Endometrial microvascular endothelial cells (primary cell): ENCODE data around the gene DPF3. TPM values are rescaled to one million over a fixed set of nuclear protein-coding genes. Genes with fewer than 3 reads are reported as not detected.

Source experiments
- in situ Hi-C: cut with HindIII; loops from 2 replicates; pipeline ENCODE4 v1.10.0; 2017; ENCODE audit warnings: low sequenced_read_pairs, low pct_unique_long_range_greater_than_20kb; ENCODE audit errors: inconsistent ontology term
- total RNA-seq: library from RNA; depleted of rRNA; stranded (reverse); fragments of >200 nt; gene quantifications from one replicate; pipeline ENCODE4 v1.2.3, GENCODE V29; 2015; ENCODE audit errors: inconsistent ontology term

Gene DPF3
- total RNA-seq, 1 donor from 2014 or later: 6.5 TPM

DNA sequence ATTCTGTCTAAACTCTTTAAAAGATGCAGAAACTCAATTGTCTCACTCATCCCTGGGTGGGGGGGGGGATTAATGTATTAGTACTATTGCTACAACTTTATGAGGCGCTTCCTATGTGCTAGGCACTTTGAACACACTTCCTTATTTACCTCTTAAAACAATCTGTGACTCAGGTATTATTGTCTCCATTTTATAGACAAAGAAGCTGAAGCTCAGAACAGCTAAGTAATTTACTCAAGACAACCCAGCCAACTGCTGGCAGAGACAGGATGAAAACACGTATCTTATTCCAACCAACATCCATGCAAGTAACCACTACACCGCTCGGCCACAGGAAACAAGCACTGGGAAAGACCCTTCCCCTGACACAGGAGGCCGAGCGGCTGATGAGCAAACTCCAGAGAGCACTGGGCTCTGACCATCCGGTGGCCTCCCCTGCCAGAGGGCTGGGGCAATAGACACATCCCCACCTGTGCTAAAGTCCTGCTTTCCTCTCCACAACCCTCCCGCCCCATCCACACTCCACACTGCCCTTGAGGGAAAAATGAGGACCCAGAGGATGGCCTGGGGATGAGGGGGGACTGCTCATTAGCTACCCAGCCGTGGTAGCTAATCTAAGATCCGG lies 244.2 kb downstream of the DPF3 start:
- in situ Hi-C loops: no loop called here

DNA sequence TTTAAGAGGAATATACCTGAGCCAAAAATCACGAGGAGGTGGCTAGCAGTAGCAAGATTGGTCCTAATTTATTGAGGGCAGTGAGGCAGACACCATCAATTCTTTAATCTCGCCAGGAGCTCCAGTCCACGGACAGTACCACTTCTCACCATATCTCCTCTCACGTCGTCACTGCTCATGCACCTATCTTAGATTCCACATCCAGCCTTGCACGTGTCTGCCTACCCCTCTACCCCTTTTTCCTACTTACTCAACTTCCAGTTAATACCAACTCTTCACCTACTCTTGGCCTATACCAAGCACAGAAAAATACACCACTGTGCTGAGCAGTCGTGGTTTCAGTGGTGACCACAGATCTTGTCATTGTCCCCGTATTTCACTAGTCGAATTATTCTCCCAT lies 246.1 kb downstream of the DPF3 start:
- in situ Hi-C loops: no loop called here

DNA sequence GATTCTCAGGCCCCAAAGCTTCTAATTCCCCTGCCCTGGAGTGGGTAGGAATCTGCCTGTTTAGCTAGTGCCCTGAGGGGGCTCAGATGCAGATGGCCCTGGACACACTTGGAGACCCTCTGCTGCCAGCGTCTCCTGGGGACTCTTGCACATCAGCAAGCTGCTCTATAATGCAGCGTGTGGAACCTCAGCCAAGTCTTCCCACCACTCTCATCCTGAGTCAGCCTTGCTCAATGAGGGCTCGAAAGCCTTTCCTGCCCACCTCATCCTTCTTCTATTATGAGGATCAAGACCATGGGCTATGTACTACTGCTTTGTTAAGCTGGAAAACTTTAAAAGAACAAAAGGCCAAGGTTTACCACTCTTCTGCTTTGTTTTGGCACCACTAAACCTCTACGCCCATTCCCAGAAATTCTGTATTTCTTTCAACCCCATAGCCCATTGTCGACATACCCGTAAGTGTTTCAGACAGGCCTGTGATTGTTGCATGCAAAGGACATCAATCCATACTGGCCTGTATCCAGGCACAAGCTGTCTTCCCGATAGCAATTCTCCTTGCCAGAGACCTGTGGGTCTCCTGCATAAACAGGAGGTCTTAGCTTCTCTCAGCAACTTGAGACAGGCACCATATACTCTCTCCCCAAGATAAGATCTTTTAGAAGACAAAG lies 246.9 kb downstream of the DPF3 start:
- in situ Hi-C loops: no loop called here

DNA sequence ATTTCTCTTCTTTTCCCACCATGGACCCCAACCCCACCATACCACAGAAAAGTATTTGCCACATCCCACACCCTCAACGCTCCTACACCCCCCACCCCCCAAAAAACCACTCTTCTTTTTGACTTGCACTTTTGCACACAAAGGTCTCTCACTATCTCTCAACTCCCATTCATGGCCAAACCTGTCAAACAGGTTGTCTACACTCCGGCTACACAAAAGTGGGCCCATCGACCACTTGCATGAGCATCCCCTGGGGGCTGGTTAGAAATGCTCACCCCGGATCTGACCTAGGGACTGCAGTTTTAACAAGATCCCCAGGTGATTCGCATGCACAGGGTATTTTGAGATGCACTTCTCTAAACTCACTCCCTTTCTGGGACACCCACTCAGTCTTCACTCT lies 248.2 kb downstream of the DPF3 start:
- in situ Hi-C loops: no loop called here

DNA sequence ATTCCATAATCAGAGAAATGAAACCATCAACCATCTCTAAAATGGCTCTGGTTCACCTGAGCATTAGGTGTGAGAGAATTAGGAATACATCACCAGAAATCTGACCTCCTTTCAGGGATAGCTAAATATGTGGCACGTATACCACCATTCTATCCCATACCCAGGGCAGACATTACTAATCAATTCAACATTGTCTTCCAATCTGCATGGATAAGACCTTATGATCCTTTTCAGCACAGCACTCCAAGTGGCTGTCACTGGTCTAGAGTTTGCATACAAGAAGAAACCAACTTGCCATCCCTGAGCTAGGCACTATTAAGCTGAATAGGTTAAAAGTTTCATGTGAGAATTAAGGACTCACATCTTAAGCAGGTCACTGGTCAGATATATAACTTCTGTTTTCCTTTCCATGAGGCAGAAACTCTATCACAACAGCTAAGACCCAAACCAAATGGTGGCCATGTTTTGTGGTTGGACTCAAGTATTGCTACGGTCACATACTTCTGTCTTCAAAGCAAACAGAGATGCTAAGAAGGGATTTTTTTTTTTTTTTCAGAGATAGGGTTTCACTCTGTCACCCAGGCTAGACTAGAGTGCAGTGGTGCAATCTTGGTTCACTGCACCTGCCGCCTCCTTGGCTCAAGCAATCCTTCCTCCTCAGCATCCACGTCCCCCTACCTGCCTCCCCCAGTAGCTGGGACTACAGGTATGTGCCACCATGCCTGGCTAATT lies 249.0 kb downstream of the DPF3 start:
- in situ Hi-C loops: no loop called here

DNA sequence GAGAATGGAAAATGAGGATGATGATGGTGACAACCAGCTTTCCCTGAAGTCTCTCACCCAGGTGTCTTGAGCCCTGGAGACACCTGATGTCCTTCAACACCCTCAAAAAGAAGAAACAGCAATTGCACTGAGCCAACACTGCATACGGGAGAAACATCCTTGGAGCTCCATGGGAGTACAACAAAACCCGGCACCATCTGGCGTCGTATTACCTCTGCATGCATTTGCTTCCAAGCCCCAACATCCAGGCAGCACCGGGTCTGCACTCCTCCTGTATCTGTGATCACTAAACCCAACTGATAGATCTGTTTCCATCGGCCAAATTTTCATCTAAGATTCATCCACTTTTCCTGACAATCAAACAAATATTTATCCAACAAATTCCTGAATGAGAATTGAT lies 249.9 kb downstream of the DPF3 start:
- in situ Hi-C loops: no loop called here

DNA sequence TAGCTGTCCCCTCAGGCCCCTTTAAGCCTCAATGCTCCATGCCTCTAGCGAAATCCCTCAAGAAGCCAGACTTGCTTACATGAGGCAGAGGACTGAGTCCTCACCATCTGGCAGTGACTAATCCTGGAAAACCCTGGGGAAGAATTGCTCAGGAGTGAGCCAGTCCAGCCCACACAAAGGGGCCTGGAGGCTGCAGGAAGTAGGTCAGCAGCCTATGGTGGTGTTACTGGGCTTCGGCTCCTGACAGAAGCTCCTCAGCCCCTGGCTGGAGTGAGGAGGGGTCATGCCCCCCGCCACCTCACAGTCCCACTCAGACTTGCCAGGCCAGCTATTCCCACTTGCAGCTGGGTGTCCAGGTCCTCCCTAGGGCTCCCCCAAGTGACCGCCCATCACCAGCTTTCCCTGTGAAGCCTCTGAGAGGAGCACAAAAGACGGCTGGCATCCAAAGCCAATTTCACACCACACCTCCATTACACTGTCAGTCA lies 250.5 kb downstream of the DPF3 start:
- in situ Hi-C loops: no loop called here

DNA sequence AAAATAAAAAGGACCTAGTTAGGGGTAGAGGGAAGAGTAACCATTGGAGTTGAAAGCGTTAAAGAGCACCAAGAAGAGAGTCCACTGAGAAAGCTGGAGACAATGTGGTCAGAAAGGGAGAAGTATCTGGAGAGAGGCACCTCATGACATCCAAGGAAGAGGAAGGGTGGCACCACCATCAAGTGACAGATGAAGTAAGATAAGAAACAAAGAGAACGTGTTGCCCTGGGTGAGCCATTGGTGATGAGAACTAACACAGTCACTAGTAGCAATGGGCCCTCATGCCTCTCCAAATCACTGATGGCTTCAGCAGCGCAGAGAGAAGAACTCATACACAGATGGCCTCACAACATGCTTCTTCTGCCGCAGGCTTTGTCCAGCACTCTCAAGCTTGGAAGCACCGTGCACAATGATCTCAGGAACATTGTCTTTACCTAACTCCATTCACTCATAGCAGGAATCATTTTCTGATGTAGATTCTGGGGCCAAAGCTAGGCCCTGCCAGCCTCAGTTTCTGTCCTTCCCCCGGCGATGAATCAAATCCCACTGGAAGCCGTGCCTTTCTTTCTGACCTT lies 252.9 kb downstream of the DPF3 start:
- in situ Hi-C loops: no loop called here

DNA sequence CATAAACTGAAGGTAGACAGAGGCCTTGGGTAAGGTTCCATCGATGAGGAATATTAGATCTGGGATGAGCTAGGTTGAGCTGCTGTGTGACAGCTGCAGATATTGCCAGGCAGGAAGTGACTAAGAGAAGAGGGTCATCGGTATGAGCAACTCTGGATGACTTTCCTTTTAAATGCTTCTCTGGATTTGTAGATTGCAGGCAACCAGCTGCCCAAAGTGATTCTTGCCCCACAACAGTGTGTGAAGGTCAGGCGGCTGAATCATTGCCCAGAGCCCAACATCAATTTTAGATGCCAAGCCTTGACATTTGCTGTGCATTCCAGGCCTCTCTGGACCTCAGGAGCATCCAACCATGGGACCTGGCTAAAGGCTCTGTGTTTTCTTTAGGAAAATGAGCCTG lies 255.9 kb downstream of the DPF3 start:
- in situ Hi-C loops: no loop called here

DNA sequence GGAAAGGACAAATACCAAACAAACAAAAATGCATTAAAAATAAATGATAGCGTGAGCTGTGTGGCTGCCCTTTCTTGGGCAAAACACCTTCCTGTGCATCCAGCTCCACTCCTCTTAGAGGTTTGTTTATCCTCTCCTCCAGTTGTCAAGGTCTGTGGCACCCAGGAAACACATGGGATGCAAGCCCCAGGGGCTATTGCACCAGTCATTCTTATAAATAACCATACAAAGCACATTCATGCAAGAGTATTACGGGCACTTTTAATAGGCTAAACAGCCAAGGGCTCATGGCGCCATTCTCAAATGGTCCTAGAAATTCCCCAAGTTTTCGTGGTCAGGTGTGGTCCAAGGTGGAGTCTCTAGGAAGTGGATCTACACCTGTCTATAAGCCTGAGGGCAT lies 257.0 kb downstream of the DPF3 start:
- in situ Hi-C loops: no loop called here

DNA sequence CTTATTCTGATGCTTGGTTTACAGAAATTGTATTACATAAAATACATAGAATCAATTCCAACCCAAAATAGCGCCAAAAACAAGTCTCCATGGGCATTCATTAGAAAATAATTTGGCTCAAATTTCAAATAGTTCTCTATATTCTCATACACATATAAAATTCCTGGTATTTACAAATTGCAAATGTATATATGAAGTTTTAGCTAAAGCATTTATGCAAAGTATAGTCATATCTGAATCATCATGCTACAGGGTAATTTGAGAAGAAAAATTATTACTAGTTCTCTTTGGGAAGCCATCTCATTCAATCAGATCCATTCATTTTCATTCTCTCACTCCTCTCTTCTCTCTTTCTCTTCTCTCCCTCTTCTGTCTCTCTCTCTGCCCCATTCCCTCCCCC lies 257.8 kb downstream of the DPF3 start:
- in situ Hi-C loops: no loop called here

DNA sequence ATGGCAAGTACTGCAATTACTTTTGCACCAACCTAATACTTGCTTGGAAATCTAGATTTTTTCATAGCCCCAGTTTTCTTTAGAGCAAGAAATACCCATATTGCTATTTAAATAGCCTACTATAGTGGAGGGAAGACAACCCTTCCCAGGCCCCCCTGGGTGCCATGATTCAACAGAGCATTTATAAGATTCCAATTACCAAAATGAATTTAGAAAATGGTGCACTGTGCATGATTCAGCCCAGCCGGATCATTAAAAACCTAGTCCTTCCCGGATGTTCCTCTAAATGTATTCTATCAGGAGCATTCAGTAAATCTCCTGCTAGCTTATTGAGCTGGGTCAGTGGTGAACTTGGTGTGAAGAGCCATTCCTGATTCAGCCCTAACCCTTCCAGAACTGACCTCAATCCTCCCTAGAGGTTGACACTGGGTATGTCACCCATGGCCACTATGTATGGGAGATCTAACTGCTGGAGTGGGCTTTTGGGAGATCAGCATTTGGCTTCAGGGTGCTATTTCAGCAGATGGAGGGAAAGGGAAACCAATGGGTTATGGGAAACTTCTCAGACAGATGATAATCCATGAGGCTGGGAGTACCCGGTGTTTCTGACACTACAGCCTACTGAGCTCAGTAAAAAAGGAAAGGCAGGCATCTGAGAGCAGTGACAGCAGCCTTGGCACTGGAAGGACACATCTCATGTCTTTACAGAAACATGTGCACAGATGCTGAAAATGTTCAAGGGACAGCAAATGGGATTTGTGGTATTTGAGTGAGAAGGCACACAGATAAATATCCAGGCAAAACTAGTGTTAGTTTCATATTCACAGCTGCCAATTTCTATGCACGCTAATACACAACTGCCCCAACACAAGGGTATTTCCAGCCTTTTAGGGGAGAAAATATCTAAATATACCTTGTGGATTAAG lies 258.9 kb downstream of the DPF3 start:
- in situ Hi-C loops: no loop called here

DNA sequence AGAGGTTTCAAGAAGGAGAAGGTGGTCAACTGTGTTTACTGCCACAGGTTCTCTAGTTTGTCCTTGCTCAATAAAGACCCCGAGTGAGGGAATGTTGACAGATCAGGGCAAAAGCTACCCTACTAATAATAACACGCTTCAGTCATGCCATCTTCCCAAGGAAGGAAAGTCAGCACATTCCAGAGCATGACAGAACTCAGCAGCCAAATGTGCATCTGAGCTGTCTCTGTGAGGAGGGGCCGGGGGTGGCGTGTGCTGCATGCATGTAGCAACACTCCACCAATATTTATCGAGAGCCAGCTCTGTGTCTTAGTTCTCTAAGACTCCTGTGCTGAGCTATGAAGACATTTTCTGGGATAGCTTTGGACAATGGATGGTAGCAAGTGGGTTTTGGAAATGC lies 260.4 kb downstream of the DPF3 start:
- in situ Hi-C loops: no loop called here

DNA sequence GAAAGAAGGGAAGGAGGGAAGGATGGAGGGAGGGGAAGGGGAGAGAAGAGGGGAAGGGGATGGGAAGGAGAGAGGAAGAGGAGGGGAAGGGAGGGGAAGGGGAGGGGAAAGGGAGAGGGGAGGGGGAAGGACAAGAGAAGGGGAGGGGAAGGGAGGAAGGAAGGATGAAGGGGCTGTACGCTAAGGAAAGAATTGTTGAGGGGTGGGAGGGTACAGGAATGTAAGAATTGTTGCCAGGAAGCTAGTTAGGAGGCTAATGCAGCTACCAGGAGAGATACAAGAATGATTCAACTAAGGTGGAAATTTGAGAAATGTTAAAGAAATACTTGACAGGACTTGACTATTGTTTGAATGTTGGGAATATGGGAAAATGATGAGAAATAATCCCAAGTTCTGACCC lies 261.2 kb downstream of the DPF3 start:
- in situ Hi-C loops: no loop called here

DNA sequence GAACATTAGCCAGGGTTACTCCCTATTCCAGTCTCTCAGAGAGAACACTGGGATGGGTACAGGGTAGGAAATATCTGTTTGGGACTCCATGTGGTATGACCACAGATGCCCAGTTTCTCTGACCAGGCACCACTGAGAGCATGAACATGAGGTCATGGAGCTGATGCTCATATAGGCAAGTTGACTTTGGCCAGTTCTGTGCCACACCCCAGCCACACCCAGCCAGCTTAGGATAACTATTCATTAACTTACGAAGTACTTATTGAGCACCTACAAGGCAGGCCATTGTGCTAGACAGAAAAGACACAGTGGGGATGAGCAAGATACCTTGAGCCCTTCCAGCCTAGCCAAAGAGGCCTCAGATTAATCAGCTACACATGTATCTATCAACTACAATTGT lies 262.5 kb downstream of the DPF3 start:
- in situ Hi-C loops: no loop called here

DNA sequence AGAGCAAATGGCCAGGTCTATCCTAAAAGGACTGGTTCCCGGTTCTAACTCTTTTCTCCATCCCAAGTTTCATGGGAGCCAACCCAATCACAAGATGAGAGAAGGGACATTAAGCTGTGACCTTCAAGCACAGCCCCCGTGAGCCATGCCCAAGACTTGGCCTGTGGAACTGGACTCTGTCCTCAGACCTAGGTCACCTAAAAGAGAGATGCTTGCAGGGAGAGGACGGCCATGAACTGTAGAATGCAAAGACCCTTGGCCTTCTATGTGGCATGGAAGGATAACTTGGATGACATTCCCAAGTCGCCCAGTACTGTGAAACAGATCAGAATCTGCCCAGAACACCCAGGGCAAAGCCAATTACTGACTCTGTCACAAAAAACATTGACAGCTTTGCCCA lies 263.5 kb downstream of the DPF3 start:
- in situ Hi-C loops: no loop called here

DNA sequence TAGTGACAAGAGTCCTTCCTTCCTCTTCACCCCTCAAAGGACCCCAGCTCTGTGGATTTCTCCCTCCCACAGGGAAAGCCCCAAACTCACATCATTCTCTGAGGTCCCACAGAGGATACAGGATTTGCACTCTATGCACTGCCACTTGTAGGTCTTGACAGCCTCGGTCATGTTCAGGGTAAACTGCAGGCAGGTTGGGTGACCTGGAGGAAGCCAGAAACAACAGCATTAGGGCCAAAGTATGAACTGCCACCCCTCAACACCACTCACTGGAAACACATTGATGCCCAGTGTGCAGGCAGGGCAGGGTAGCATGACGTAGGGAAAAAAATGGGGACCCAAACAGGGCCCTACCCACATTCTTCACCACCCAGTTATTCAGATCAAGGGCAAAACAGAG lies 264.4 kb downstream of the DPF3 start:
- in situ Hi-C loops: no loop called here

DNA sequence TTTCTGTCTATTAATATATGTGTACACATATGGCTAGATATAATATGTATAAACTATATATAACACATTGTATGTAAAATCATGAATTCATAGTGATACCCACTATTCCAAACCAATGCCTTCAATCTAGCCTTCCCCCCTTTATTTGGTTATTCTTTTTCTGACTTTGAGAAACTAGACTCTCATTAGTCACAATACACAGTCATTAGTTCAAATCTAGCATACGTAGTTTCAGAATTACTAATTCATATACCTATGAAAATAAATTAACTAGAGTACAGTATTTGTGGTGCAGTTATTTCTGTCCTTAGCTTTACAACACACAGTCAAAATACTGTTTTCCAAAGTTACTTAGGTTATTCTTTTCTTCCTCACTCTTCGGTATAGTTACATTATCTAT lies 268.2 kb downstream of the DPF3 start:
- in situ Hi-C loops: no loop called here
